ENCODE measurements around the gene SART1. TPM values are rescaled to one million over a fixed set of nuclear protein-coding genes. Genes with fewer than 3 reads are reported as not detected.

Gene SART1
- total RNA-seq, 1 experiment from 2014 or later = 67.4 TPM

GRCh38 chr11:65988791-65989592, 27.5 kb downstream of the SART1 start:
- H3K4me3 Mint-ChIP-seq (ENCODE audit: unreplicated experiment) = no peak overlapping the region
- POLR2A ChIA-PET = interaction anchor here (1.0 to 1.5 kb wide), 3 partner anchors 99 to 278 kb away, joined by 4 to 8 read pairs (median 4); no protein-coding TSS in a partner anchor
- BruUV-seq (replicated peaks) = no TSS peak

GRCh38 chr11:65992056-65992455, 30.5 kb downstream of the SART1 start:
- no peak overlapping the region for H3K4me3 Mint-ChIP-seq (ENCODE audit: unreplicated experiment)
- H3K36me3 Mint-ChIP-seq (ENCODE audit: insufficient read depth, unreplicated experiment) = peaks cover 23% of the 10 kb centered on the region
- POLR2A ChIA-PET = interaction anchor here (0.7 to 2.3 kb wide), 4 partner anchors 10 to 134 kb away, joined by 3 to 7 read pairs (median 6); partner anchors contain the start of genes BANF1, CCDC85B, CFL1 and EIF1AD
- no peak for DNase-seq (ENCODE audit: unreplicated experiment)
- no peak overlapping the region for H3K27ac Mint-ChIP-seq (ENCODE audit: low read depth, unreplicated experiment)
- intact Hi-C loops (cut with micrococcal nuclease) = no loop called here
- no peak for TF ChIP-seq CTCF (IDR thresholded peaks at IDR 0.05; ENCODE audit: unreplicated experiment)
- BruUV-seq (replicated peaks) = no TSS peak
- no peaks in the 10 kb centered on the region for H3K27me3 Mint-ChIP-seq (ENCODE audit: insufficient read depth, unreplicated experiment)
- H3K9me3 Mint-ChIP-seq (ENCODE audit: unreplicated experiment) = no peaks in the 10 kb centered on the region
- CTCF ChIA-PET = interaction anchor here (0.6 to 12.8 kb wide), 5 partner anchors 19 to 143 kb away, joined by 3 to 203 read pairs (median 4); partner anchors contain the start of genes CCDC85B and FIBP
- H3K4me1 Mint-ChIP-seq (ENCODE audit: insufficient read depth, unreplicated experiment) = peaks cover 5% of the 10 kb centered on the region

More at GRCh38 chr11:65988791-65989592, 27.5 kb downstream of the SART1 start:
- Mint-ChIP-seq H3K36me3 (ENCODE audit: insufficient read depth, unreplicated experiment) (peaks cover 18% of the 10 kb centered on the region), H3K27ac (ENCODE audit: low read depth, unreplicated experiment) (no peak overlapping the region), H3K27me3 (ENCODE audit: insufficient read depth, unreplicated experiment) (no peaks in the 10 kb centered on the region), H3K4me1 (ENCODE audit: insufficient read depth, unreplicated experiment) (peaks cover 5% of the 10 kb centered on the region), H3K9me3 (ENCODE audit: unreplicated experiment) (no peaks in the 10 kb centered on the region)
- peak; percentile 96 for DNase-seq (ENCODE audit: unreplicated experiment)
- CTCF ChIA-PET = interaction anchor here (0.6 to 12.8 kb wide), 24 partner anchors 10 to 313 kb away, joined by 3 to 203 read pairs (median 3); partner anchors contain the start of genes CCDC85B, FIBP, KAT5 and MUS81
- intact Hi-C loops (cut with micrococcal nuclease) = loop anchor here (1.0 kb wide), 7 partner anchors 33 to 278 kb away; partner anchors contain the start of genes AP5B1, C11orf68, DRAP1 and FIBP
- peak; percentile 93 for TF ChIP-seq CTCF (IDR thresholded peaks at IDR 0.05; ENCODE audit: unreplicated experiment)

GRCh38 chr11:65997286-65997685, 35.8 kb downstream of the SART1 start:
- H3K4me1 Mint-ChIP-seq (ENCODE audit: insufficient read depth, unreplicated experiment) = no peaks in the 10 kb centered on the region
- H3K27me3 Mint-ChIP-seq (ENCODE audit: insufficient read depth, unreplicated experiment) = no peaks in the 10 kb centered on the region
- no peaks in the 10 kb centered on the region for H3K9me3 Mint-ChIP-seq (ENCODE audit: unreplicated experiment)
- peaks cover 53% of the 10 kb centered on the region for H3K36me3 Mint-ChIP-seq (ENCODE audit: insufficient read depth, unreplicated experiment)
- ChIA-PET CTCF (interaction anchor here (0.6 kb wide), 2 partner anchors 49 to 112 kb away, joined by 3 read pairs; no protein-coding TSS in a partner anchor), POLR2A (no interaction called here)
- no TSS peak for BruUV-seq (replicated peaks)
- no peak overlapping the region for H3K4me3 Mint-ChIP-seq (ENCODE audit: unreplicated experiment)
- no peak for TF ChIP-seq CTCF (IDR thresholded peaks at IDR 0.05; ENCODE audit: unreplicated experiment)
- H3K27ac Mint-ChIP-seq (ENCODE audit: low read depth, unreplicated experiment) = no peak overlapping the region
- DNase-seq (ENCODE audit: unreplicated experiment) = no peak
- intact Hi-C loops (cut with micrococcal nuclease) = no loop called here

All from MCF 10A (cell line).